UCSD-AML1 (cell line): Measurements from ENCODE around the gene MTM1.
A peak's percentile ranks its signal among the peaks of the same experiment; 100 is the strongest.

Source experiments
- DNase-seq: peaks from one replicate; lab custom pipeline; 2025; ENCODE audit not compliant: unreplicated experiment; lab: John Stamatoyannopoulos, UW

Gene MTM1

DNA sequence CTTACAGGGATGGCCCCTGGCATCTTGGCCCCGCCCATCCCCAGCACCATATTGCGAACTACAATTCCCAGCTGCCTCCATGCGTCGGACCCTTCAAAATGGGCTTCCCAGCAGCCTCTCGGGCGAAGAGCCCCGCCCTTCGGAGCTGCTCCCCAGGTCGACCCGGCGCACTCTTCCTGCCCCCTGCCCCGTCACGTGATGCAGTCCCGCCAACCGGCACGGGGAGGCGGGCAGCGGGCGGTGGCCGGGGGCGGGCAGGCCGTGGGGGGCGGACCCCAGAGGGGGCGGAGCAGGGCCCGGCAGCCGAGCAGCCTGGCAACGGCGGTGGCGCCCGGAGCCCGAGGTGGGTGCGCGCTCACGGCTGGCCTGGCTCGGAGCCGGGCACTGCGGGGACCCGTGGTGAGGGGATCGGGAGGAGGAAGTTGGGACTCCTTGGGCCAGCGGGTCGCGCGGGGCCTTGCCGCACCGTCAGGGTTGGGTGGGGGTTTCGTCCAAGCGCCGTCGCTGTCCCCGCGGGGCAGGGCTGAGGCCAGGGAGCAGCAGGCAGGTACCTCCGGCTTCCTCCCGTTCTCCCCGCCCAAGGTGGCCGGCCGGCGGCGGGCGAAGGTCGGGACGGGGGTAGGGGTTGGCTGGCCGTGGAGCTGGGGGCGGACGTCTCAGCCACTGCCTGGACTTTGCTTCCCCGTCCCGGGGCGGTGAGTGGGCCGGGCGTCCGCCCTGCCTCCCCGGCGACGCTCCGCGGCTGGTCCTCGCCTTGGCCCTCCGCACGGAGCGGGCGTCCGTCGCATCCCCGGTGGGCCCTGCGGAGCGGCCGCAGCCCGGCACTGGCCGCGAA, at the start of gene MTM1:
MTM1 (plus strand) TSS at position 302 of the 835 bp plus-strand sequence. CDS start 23,994 bp downstream, outside the sequence.
- DNase-seq, result peak; percentile 93

DNA sequence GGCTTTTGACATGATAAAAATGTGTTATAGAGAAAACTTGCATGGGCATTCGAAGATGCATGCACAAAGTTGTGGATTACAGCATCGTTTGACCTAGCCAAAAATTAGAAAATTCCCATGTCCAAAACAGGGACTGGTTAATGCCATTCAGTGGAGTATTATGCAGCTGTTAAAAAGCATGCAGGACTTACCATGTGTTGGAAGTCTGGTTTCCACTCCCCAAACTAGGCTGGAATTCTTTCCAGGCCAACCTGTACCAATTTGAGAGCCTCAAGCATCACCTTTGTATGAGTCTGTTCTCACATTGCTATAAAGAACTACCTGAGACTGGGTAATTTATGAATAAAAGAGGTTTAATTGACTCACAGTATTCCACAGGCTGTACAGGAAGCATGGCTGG, 45.9 kb upstream of the MTM1 start:
- DNase-seq, result no peak

DNA sequence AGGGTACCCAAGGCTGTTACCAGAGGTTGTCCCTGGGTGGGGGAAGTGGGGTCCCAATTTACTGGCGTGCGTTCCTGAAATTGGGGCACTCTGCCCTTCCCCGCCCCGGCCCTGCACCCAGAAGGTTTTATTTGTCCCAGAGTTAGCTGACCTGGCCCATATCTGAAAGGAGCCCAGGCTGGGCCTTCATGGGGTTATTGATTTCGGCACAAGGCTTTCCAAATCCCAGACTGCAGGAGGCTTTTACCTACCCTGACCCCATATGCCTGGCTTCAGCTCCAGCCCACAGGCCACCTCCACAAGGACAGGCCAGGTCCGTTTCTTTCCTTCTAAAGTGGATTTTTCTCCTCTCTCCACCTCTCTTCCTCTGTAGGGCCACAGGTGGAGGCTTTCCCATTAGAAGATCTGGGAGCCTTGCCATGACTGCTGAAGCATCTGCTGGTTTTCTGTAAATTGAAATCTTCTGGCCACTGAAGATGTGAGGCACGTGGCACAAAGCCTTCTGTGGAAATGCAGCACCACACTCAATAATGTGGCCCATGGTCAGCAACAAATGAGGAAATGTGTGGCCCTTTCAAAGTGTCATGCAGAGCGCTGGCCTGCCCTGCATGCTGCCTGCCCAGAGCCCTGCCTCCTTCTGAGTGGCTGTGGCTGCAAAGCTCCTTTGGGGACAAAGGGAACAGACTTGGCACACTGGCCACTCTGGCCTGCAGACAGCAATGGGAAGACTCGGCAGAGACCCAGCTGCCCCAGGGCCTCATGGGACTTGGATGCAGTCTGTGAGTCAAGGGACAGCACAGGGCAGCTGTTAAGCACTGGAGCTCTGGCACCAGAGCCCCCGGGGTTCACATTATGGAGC, 43.1 kb upstream of the MTM1 start:
- DNase-seq, result no peak

DNA sequence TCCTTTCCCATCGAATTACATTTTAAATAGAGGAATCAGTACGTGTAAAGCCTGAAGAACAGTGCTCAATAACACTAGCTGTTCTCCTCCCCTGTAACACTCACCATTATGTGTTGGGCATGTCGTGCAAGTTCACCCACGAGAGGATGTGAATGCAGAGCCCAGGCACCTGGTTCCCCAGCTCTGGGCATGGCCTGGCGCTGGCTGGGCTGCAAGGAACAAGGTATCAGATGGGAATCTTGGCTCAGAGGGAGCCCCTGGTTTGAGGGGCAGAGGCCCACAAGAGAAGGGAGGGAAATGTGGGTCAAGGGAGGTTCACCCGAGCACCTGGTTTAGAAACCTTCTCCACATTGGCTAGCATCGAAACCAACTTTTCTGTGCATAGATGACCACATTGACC, 41.7 kb upstream of the MTM1 start:
- DNase-seq, result no peak

DNA sequence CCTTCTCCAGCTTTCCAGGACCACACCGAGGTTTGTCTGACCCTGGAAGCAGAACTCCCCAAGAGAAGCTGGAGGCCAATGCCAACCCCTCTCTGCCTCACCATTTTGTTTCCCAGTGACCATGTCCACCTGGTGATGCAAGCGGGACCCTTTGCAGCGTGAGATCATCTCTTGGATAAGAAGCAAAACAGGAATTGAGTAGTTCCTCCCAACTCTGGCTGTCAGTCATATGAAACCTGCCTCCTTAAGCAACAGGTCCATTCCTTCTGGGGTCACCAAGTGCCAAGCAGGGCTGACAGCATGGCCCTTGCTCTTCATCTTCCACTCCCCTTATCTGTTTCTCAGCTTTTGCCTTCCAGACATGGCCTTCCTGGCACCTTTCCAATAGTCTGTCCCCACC, 41.3 kb upstream of the MTM1 start:
- DNase-seq, result no peak

DNA sequence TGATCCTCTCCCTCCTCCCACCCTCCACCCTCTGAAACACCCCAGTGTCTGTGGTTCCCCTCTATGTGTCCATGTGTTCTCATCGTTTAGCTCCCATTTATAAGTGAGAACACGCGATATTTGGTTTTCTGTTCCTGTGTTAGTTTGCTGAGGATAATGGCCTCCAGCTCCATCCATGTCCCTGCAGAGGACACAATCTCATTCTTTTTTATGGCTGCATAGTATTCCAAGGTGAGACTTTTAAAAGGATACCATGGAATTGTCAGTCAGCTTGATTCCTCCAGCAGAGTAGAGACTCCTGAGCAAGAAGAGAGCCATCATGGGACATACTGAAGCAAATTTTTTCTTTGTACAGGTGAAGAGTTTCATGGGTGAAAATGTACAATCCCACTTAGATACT, 38.8 kb upstream of the MTM1 start:
- no peak for DNase-seq

DNA sequence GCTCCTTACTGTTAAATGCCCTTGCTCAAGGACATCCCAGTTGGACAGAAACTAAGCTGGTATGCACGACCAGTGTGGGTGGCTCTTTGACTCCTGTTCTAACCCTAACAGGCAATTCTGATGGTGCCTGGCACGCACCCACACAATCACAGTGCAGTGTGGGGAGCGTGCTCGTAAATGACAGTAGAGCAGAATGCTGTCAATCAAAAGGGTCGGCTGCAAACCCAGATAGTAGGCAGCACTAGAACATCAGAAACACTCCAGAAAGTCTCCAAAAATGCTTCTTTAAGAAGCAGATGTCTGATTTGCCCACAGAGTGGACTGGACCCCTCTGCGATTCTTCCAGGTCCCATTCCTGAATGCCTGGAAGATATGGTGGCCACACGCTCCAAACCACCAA, 37.6 kb upstream of the MTM1 start:
- DNase-seq, result no peak

DNA sequence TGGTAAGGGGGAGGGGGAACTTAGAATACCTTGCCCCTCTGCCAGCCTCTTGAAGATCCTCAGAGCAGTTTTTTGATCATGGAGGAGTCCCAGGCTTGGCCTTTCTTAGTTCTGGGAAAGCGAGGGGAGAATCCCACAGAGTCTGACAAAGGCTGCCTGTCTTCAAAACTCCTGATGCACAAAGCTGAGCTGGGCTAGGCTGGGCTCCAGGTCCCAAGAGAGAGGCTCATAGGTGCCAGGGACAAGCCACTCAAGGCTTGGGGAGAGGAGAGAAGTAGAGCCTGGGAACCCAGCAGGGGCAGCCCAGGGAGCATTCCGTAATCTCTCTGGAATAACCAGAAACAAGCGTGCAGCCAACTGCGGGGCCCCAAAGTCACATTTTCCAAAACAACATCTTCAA, 37.0 kb upstream of the MTM1 start:
- no peak for DNase-seq

DNA sequence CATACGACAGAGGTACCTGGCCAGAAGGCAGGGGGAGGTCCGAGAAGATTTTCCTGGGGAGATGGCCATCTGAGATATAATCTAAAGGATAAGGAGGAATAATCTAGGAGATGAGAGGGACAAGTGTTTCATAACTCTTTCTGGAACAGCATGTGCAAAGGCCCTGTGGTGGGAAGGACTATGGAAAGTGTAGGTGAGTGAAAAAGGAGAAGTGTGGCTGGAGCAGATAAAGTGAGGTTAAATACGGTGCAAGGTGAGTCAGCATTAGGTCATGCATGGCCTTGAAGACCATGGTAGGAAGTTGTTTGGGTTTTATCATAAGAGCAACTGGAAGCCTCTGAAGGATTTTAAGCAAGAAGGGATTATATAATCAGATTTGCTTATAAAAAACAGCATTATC, 34.6 kb upstream of the MTM1 start:
- no peak for DNase-seq

DNA sequence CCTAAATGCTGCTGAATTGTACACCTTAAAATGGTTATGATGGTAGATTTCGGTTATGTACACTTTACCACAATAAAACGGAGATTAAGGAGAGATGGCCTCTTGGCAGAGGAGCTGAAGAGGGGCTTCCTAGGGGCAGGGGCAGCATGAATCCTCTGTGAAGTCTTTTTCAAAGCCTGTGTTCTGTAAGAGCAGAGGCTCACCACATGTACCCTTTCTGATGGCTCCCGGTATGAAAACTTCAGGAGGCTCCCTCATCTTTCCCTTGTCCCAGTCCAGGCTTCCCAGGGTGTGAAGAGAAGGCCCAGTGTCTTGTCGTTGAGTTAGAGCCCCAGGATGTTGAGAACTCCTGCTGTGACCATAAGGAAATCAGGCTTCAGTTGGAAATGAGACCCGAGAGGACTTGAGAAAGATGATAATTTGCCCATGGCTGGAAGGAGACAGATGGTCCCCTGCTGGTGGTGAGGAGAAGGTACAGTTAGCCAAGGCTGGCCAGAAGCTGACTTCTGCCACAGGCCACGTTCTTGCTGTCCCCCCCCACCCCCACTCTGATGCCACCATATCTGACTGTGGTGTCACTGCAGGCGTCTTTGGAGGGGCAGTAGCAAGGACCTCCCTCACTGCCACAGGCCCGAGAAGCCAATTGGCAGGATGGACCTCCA, 31.8 kb upstream of the MTM1 start:
- DNase-seq, result no peak

DNA sequence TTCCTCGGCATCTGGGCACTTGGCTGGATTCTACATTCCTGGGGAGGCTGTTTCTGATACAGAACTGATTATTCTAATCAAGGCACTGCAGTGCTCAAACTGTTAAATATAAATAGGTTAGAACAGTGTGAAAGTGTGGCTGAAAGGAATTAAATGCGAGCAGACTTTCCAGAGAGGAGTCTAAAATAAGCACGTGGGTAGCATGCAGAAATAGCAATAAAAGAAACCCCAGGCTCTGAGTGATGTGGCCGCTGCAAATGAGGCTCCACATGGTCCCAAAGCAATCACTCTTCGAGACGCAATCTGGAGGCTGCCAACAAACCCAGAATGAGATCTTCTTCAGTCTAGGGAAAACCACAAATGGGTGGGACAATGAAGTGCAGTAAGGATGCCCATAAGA, 30.6 kb upstream of the MTM1 start:
- DNase-seq, result no peak

DNA sequence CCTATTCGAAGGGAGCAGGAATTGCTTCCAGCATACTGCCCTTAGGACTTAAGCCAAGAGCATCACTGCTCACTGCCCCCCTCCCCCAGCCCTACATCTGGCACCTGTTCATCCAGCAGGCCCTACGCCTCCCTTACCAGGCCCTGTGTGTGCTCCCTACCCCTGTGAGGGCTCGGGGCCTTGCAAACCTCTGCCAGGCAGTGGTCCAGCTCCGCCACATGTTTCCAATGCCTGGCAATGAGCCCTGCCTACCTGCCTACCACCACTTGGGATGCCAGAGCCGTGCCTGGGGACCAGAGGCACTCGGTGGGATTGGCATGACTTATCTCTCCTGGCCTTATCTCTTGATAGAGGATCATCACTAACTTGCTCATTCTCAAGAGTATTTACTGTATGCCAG, 27.5 kb upstream of the MTM1 start:
- DNase-seq, result no peak

DNA sequence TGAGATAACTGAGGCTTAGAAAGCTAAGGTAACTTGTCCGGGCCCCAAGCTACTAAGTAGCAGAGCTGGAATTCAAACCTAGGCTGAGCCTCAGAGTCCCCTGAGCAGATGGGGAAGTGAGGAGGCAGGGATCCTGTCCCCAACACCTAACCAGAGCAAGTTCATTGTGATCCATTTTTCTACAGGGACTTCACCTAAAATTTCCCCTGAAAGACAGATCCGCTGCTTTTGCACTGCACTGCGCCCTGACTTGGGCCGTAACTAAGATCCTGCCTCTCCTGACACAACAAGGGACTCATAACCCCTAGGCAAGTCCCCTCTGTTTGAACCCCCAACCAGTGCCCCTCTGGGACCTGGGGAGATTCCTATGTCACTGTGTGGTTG, 25.6 kb upstream of the MTM1 start:
- no peak for DNase-seq

DNA sequence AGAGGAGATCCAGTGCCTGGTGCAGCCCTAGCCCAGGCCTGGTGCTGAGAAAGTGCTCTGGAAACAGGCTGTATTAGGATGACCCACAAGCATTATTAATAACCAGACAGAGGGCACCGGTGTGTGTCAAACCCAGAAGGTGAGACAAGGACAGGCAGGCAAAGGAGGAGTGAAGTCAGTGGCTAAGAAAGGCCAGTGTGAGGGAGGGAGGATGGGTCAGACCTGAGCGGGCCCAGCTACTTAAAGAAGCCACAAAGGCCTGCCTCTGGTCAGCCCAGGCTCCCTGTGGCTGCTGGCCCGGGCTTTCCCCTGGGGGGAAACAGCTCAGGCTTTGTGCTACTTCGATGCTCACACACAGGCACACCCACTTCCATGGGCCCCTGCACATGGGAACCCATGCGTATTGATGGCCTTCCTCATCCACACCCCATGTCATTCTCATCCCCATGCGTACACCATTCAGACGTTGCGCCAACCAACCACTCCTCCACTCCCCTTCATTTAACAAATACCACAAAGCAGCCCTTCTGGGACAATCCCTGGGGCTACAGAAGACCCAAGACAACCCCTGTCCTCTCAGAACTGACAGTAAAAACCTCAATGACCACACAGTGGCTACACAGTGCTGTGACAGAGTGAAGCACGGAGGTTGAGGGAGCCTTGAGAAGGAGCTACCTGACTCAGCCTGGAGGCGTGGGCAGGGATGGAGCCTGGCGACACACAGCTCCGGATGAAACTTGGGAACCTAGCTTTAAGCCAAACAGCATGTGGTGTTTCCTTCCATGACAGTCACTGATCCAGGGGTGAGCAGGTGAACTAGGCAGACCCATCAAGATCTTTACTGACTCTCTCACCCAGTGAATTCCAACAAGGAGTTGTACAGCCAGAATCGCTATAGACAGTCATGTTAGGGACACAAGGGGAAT, 24.9 kb upstream of the MTM1 start:
- DNase-seq, result no peak

DNA sequence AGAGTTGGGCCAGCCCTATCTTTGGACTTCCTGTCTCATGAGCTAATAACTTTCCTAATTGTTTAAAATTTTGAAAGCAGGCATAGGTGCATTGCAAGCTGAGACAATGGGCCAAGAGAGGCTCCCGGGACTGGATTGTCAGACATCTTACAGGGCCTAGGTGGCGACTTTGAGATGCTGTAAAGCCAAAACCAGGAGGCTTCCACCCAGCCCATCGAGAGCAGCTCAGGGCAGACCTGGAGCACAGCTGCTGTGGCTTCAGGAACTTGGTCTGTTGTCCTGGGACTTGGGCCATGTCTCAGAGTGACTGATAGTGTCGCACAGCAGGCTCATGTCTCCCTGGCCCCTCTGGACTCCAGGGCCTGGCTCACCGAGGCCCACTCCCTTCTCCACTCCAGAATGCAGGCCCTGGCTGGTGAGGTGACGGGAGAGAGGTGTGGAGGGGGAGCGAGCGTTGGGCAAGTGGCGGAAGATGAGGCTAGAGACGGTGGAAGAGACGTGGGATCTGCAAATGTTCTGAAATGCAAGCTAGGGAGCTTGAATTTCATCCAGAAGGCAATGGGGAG, 24.1 kb upstream of the MTM1 start:
- DNase-seq, result peak; percentile 29

DNA sequence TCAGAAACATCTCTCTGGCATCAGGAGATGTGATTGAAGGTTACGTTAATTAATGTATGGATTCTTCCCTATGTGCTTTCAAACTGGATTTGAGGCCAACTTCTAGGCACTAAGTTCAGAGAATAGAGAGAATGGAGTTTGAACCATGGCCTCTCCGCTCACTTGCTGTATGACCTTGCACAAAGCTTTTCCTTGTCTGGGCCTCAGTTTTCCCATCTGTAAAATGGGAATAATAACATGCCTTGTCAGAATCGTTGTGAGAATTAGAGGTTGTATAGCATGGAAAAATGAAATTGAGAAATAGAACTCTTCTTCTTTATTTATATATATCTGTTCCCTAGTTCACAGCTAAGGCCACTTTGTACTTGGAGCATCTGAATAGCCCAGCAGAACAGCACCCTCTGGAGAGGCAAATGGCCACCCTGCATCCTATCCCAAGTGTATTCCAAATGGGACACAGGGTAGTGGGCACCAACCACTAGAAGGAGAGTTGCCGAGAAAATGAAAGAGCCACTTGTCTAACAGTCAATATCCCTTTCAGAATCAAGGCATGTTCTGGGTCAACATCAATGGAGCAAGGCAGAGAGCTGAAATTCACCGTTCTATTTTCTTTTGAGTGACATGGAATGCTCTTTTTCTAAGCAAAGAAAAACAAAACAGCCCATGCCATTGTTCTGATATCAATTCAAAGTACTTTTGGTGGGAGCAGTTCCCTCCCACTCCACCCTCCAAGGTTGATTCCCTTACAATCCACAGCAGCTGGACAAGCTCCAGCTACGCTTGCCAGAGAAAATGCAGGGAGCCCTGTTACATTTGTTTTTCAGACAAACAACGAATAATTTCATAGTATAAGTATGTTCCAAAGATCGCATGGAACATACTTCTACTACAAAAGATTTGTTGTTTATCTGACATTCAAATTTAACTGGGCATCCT, 23.3 kb upstream of the MTM1 start:
- no peak for DNase-seq

DNA sequence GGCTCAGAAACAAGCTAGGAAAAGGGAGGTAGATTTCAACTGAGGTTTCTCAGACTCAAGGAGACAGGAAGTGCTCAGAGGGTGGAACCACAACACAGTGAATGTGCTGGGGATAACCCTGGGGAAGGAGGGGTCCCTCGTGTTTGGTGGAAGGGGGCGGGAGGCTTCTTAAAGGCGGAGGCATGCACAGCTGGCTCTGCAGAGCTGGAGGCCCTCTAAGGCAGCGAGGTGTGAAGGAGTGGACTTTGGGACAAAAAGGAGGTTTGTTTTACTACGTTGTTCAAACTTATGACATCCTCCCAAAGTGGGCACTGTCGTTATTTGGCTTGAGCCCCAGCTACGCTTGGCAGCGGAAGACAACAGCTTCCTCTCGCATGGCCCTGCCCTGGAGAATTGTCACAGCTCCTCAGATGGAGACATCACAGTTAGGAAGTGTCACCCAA, 21.7 kb upstream of the MTM1 start:
- DNase-seq, result no peak

DNA sequence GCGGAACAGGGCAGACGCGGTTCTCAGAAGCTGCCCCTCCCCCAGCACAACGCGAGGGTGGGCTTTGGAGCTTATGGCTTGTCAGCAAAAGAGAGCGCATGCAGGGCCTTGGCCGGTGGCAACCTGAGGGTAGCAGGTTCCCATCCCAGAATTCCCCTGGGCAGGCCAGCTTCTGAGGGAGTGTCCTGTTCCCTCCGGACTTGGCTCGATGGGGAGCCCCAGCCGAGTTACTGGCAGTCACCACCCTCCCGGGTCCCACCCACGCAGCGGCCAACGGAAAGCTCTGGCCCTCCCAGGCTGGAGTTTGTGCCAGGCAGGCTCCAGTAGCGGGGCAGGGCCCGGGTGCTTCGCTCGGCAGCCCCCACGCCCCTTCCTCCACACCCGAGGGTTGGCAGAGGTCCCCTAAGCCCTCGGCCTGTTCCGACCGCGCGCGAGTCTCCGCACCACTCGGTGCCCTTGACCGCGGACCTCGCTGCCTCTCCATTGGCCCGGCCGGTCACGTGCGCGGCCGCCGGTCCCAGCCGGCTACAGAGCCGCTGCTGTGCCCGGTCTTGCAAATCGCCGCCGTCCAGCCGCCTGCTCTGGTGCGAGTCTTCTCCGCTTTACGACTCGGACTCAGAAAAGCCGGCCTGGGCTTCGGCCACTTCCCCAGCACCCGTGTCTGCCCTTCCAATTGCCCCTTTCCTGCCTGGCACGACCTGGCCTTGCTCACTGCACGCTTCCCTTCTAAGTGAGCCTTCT, 20.9 kb upstream of the MTM1 start:
- no peak for DNase-seq

DNA sequence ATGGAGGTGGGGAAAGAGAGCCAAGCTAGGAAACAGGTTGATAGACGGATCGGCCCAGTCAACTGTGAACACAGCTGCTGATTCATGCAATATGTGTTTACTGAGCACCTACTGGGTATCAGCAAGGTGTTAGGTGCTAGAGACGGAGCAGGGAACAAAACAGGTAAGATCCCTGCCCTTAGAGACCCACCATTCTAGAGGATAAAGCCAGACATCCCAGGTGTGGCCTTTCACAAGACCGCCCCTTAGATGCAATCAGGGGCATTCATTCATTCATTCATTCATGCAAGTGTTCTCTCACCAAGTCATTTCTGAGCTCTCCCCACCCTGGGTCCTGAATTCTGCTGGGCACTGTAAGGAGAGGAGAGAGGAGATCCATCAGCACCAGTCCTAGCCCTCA, 20.2 kb upstream of the MTM1 start:
- DNase-seq, result no peak
